ENCODE data around the gene PRKCE.
"Not testable (repeated sequence)": the region's sequence is repeated elsewhere in the genome, so short reads cannot be mapped to it uniquely, and the experiment has no call there.

The PRKCE gene

DNA sequence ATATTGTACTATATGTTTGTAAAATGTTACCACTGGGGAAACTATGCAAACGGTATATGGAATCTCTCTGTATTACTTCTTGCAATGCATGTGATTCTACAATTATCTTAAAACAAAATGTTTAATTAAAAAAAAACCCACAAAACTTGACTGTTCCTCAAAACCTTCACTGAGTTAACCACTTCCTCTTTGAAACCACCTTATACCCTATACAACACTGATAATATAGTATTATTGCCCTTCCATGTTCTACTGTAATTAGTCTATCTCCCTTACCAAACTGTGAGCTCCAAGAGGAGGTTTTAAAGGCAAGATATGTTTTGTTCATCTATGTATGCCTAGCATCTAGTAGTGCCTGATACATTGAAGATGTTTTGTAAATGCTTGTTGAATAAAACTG is 572.0 kb downstream of the PRKCE start:
- not testable (repeated sequence) for DNase-seq

- DNase-seq = no peak
These were observed 573.7 kb downstream of the PRKCE start for GRCh38 chr2:46225150-46225625.

DNA sequence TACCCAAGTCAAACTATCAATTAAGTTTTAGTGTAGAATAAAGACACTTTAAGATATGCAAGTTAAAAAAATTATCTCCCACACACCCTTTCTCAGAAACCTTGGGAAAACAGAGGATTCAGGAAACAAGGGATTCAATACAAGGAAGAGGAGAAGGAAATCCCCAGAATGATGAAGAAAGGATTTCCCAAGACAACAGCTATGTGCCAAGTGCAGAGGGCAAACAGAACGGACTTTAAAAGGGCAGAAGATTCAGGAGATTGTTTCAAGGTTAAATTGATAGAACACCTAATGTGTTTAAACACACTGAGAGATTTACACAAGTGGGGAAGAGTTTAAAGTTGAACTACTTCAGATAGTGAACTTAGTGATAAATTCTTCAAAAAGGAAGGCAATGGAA is 574.3 kb downstream of the PRKCE start:
- DNase-seq = no peak

GRCh38 chr2:46226620-46227019 is 575.1 kb downstream of the PRKCE start:
- no peak for DNase-seq

DNA sequence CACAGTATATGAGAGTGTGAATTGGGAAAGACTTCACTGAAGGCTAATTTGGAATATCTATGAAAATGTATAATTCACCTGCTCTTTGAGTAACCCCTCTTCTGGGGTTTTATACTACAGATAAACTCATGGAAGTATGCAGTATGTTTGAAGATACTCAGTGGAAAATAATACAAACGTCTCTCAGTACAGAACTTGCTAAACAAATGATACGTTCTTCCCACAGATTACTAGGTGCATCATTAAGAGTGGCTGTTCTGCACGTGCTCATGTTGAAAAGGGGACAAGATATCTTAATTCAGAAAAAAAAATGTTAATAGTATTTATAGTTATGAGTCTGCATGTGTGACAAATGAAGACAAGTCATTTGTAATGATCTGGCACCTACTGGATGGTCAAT is 575.5 kb downstream of the PRKCE start:
- DNase-seq = no peak

DNA sequence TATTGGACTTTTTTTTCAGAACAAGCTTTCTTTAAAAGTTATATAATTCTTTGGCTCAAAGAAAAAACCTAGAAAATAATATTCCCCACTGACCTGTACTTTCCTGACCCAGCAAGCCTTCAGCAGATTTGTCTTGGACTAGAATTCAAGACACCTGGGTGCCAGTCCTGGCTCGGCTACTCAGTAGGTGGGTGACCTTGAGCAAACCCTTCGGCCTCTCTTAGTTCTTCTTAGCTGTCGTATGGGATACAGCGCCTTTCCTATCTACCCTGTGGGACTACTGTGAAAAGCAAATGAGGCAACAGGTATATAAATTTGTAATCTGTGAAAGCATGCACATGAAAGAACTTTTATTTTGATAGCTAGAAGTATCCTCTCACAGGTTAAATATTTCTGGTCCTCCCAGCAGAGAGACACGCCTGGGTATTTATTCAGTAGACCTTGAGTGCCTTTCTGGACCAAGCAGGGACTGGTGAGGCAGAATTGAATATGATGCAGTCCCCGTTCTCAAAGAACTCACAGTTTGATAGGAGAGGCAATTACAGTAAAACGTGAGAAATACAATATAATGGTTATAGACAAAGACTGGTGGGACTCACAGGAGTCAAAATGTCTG is 576.3 kb downstream of the PRKCE start:
- DNase-seq = no peak

GRCh38 chr2:46229134-46230063 is 577.9 kb downstream of the PRKCE start:
- DNase-seq = no peak

GRCh38 chr2:46230115-46230571 is 578.7 kb downstream of the PRKCE start:
- DNase-seq = no peak

- DNase-seq = no peak
These were observed 579.4 kb downstream of the PRKCE start for GRCh38 chr2:46230677-46231425.

GRCh38 chr2:46231721-46232120 is 580.2 kb downstream of the PRKCE start:
- no peak for DNase-seq

DNA sequence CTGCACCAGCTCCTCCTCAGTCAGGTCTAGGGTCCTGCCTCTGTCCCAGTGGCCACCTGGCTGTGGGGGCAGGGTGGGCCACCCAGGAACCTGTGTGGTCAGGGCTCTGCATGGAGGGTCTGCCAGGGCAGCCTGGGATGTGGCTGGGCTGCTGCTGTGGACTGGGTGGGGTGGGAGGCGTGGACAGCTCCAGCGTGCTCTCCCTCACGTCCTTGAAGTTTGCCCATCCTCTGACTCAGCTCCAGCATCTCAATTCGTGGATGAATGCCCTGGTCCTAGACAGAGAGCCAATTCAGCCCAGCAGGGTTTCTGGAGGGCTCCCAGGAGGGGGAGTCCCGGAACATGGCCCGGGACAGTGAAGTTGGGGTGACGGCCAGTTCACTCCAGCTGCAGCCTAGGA is 581.4 kb downstream of the PRKCE start:
- DNase-seq = no peak

DNA sequence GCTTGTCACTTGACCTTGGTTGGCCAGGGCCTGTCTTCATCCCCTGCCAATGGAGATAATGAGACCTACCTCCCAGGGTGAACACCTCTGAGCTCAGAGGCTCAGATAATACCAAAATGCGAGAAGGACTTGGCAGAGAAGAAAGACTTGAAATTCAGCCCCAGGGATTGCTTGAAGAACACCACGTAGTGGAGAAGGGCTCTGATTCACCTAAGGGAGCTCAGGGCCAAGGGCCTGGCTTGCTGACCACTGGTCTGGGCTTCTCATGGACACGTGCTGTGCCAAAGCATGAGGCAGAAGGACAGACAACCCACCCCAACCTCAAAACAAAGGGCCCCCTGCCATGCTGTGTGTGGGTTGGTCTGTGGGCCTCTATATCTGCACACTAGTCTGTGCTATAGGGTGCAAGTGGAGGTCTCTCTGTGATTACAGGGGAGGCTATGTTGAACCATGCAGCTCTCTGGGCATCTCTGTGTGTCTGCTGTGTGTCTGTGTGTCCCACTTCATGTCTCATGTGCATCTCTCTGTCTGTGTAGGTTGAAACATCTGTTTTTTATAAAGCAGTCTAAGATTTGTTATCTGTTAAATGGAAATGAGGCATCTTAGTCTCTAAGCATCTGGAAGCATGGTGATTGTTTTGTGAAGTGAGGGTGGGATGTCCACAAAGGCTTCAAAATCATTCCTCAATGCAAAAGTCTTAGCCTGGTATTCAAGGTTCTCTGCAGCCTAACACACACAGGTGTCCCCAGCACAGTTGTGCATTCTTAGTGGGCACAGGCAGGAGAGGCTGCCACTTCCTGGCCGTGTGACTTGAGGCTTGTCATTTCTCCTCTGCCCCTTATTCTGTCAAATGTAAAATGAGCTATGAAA is 584.8 kb downstream of the PRKCE start:
- DNase-seq = no peak

DNA sequence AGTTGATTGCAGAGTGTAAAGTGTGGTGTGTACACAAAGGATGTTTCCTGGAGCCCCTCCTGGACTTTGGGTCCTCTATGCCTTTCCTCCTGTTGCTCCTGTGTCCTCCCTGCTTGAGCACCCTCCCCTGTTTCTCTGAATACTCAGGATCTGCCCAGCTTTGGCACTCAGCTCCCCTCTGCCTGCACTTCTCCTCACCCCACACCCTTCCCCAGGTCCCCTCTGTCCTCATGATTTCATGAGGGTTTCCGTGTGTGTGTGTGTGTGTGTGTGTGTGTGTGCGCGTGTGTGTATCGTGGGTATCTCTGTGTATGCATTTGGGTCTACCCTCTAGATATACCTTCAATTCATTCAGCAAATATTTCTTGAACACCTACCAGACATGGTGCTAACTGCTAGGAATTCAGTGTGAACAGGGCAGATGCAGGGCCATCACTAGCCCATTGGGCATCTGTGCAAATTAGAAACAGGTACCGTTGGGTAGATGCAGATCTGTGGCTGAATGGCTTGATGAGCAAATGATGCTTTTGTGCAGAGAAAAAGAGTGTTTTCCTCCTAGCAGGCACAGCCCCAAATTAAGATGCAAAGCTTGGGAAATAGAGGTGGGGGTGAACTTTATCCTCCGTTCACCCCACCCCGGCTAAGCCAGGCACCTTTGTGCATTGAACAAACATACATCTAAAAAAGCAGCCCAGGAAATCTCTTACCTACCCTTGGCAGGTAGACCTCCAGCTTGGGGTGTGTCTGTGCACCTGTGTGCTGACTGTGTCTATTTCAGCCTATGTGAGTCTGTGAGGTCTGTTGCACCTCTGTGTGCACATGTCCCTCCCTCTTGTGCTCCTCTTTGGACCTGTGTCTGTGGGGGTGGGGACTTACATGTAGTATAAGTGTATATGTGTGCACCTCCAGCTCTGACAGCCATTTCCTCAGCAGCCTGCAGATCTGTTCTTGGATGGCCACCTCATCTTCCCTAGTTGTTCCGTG is 585.7 kb downstream of the PRKCE start:
- no peak for DNase-seq

Measured in NCI-H1105 (cell line).